OCI-LY7 (cell line): ENCODE measurements around the gene MYCBPAP. TPM values are rescaled to one million over a fixed set of nuclear protein-coding genes. Genes with fewer than 3 reads are reported as not detected.
A peak's percentile ranks its signal among the peaks of the same experiment; 100 is the strongest.

Experiments used
- BruUV-seq: library from RNA; stranded (reverse); fragments of 400-500 nt; replicated peaks from 2 replicates; lab custom pipeline; 2021; lab: Mats Ljungman, UMichigan
- CTCF ChIA-PET: fragments of 300-600 bp; sonication (Branson Sonifier 250); formaldehyde crosslinking; loops from one replicate; lab custom pipeline; 2022; ENCODE audit warnings: antibody characterized with exemption; ENCODE audit not compliant: unreplicated experiment; lab: Charles Lee
- POLR2A ChIA-PET: fragments of 300-600 bp; sonication (Branson Sonifier 250); formaldehyde crosslinking; loops from one replicate; lab custom pipeline; 2022; ENCODE audit warnings: antibody characterized with exemption; lab: Charles Lee
- DNase-seq: peaks from one replicate; pipeline ENCODE4 v3.0.0-alpha.2; 2015; ENCODE audit warnings: low spot score
- H2AFZ ChIP-seq: fragments of 200-600 bp; sonication (generic), shearing (Covaris generic); 2 replicates; pipeline ENCODE4 v1.6.1; 2014; ENCODE audit warnings: mild to moderate bottlenecking, antibody characterized with exemption, low read length, moderate library complexity
- H3K27ac ChIP-seq: fragments of 200-600 bp; sonication (generic); 2 replicates; pipeline ENCODE4 v1.5.1; 2014; ENCODE audit warnings: mixed run types, low read depth, mild to moderate bottlenecking, moderate library complexity, low read length, inconsistent platforms; ENCODE audit not compliant: poor library complexity, severe bottlenecking
- H3K36me3 ChIP-seq: fragments of 200-600 bp; sonication (generic); 2 replicates; pipeline ENCODE4 v1.6.1; 2014; ENCODE audit warnings: mild to moderate bottlenecking, antibody characterized with exemption, low read length, moderate library complexity, mixed read lengths; ENCODE audit not compliant: insufficient read depth
- H3K4me1 ChIP-seq: fragments of 200-600 bp; sonication (generic); 2 replicates; pipeline ENCODE4 v1.5.1; 2014; ENCODE audit warnings: mild to moderate bottlenecking, low read length; ENCODE audit not compliant: insufficient read depth, poor library complexity, severe bottlenecking
- H3K4me2 ChIP-seq: fragments of 200-600 bp; sonication (generic); 2 replicates; pipeline ENCODE4 v1.6.1; 2014; ENCODE audit warnings: mild to moderate bottlenecking, low read length
- H3K4me3 ChIP-seq: fragments of 200-600 bp; sonication (generic); 2 replicates; pipeline ENCODE4 v1.5.1; 2014; ENCODE audit warnings: mild to moderate bottlenecking, low read depth, low read length; ENCODE audit not compliant: poor library complexity, severe bottlenecking
- H3K79me2 ChIP-seq: fragments of 200-600 bp; sonication (generic); 2 replicates; pipeline ENCODE4 v1.6.1; 2016; ENCODE audit warnings: low read depth, mild to moderate bottlenecking, low read length, moderate library complexity, mixed read lengths; ENCODE audit not compliant: insufficient read depth
- H3K9me2 ChIP-seq: fragments of 200-600 bp; sonication (generic); 2 replicates; pipeline ENCODE4 v1.6.1; 2016; ENCODE audit warnings: mild to moderate bottlenecking, low read length, mixed read lengths; ENCODE audit not compliant: insufficient read depth
- H3K9me3 ChIP-seq: fragments of 200-600 bp; sonication (generic); 2 replicates; pipeline ENCODE4 v1.6.1; 2014; ENCODE audit warnings: mild to moderate bottlenecking, mixed run types, low read length, mixed read lengths
- H4K20me1 ChIP-seq: fragments of 200-600 bp; sonication (generic); 2 replicates; pipeline ENCODE4 v1.6.1; 2014; ENCODE audit warnings: mild to moderate bottlenecking, antibody characterized with exemption, low read length, moderate library complexity, mixed read lengths; ENCODE audit not compliant: insufficient read depth
- CTCF ChIP-seq: fragments of 200-600 bp; sonication (generic); conservative IDR thresholded peaks from 2 replicates; pipeline ENCODE4 v1.5.1; 2014; ENCODE audit warnings: mild to moderate bottlenecking, antibody characterized with exemption, low read length, moderate library complexity, mixed read lengths
- EZH2phosphoT487 ChIP-seq: fragments of 200-600 bp; sonication (generic); IDR thresholded peaks from 2 replicates; pipeline ENCODE4 v1.6.1; 2018; ENCODE audit warnings: low read depth, borderline replicate concordance, mild to moderate bottlenecking, mixed run types, antibody characterized with exemption, low read length, moderate library complexity, mixed read lengths
- intact Hi-C: fragments of 100-400 bp; cut with micrococcal nuclease; formaldehyde crosslinking; loops from one replicate; pipeline ENCODE4 v1.10.0; 2022; ENCODE audit not compliant: unreplicated experiment
- total RNA-seq, 2 experiments: library from RNA; depleted of rRNA in 1 of 2; stranded (reverse); fragments of >200 nt in 1 of 2; shearing (Covaris generic) in 1 of 2; gene quantifications; 2 replicates each; pipeline ENCODE4 v1.2.3, GENCODE V29; 2014 to 2022

Gene MYCBPAP
- total RNA-seq, 2 experiments from 2014 or later = 5.0 to 6.8 TPM

GRCh38 chr17:50541402-50541715, 33.1 kb downstream of the MYCBPAP start:
- H2AFZ ChIP-seq = peak overlapping the region; percentile 89
- peak overlapping the region; percentile 67 for H3K4me3 ChIP-seq
- intact Hi-C loops = loop anchor here (10.0 kb wide), 1 partner anchor 223 kb away; the partner anchor contains the start of gene ANKRD40CL
- peak overlapping the region; percentile 84 for H3K4me2 ChIP-seq
- no peaks in the 10 kb centered on the region for H3K9me2 ChIP-seq
- H3K4me1 ChIP-seq = peaks cover 12% of the 10 kb centered on the region
- H3K27ac ChIP-seq = no peak overlapping the region
- no peaks in the 10 kb centered on the region for H3K79me2 ChIP-seq
- no peaks in the 10 kb centered on the region for H3K9me3 ChIP-seq
- no peaks in the 10 kb centered on the region for H4K20me1 ChIP-seq
- ChIA-PET POLR2A (interaction anchor here (0.6 to 0.8 kb wide), 2 partner anchors 15 to 34 kb away, joined by 3 read pairs; no protein-coding TSS in a partner anchor), CTCF (interaction anchor here (0.6 kb wide), 1 partner anchor 373 kb away, joined by 3 read pairs; no protein-coding TSS in a partner anchor)
- no peak for DNase-seq
- TF ChIP-seq EZH2phosphoT487 = no peak
- TF ChIP-seq CTCF = no peak
- BruUV-seq = no TSS peak
- no peaks in the 10 kb centered on the region for H3K36me3 ChIP-seq

GRCh38 chr17:50541716-50542688, 33.8 kb downstream of the MYCBPAP start:
- peak overlapping the region; percentile 67 for H3K4me3 ChIP-seq
- H2AFZ ChIP-seq = peak overlapping the region; percentile 89
- no peaks in the 10 kb centered on the region for H3K36me3 ChIP-seq
- TF ChIP-seq EZH2phosphoT487 = no peak
- TF ChIP-seq CTCF = peak; percentile 70
- POLR2A ChIA-PET = interaction anchor here (0.5 to 0.8 kb wide), 4 partner anchors 14 to 75 kb away, joined by 3 read pairs; no protein-coding TSS in a partner anchor
- DNase-seq = peak; percentile 82
- BruUV-seq = no TSS peak
- peaks cover 12% of the 10 kb centered on the region for H3K4me1 ChIP-seq
- H3K9me3 ChIP-seq = no peaks in the 10 kb centered on the region
- intact Hi-C loops = loop anchor here (2.0 to 10.0 kb wide), 2 partner anchors 63 to 223 kb away; partner anchors contain the start of genes ANKRD40CL and RSAD1
- H3K79me2 ChIP-seq = no peaks in the 10 kb centered on the region
- no peaks in the 10 kb centered on the region for H3K9me2 ChIP-seq
- no peaks in the 10 kb centered on the region for H4K20me1 ChIP-seq
- CTCF ChIA-PET = no interaction called here
- H3K4me2 ChIP-seq = peak overlapping the region; percentile 84
- H3K27ac ChIP-seq = no peak overlapping the region
